Measurements from ENCODE around the gene FAM161B.

The FAM161B gene

DNA sequence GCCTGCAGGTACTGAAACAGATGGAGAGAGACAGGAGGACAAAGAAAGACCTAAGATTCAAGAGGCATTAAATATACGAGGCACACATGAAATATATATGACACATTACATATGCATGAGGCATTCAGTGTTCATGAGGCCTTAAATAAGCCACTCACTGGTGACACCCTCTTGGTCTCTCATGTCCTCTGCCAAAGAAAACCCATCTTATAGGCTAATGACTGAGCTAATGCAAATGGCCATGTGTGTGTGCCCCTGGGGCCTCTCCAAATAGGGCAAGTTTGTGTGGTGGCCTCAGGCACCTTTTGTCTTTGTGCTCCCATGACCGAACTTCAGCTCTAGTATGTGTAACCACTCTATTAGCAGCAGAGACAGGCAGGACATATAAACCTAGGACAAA is 19.0 kb upstream of the FAM161B start:
- DNase-seq (ENCODE audit: low read depth, low spot score): no peak
- ChIA-PET POLR2A (no interaction called here), CTCF (interaction anchor here (1.9 kb wide), 1 partner anchor 38 kb away, joined by 4 read pairs; no protein-coding TSS in a partner anchor)
- H3K4me3 ChIP-seq (ENCODE audit: low read depth, low read length): no peak overlapping the region
- TF ChIP-seq, protein P1, sequence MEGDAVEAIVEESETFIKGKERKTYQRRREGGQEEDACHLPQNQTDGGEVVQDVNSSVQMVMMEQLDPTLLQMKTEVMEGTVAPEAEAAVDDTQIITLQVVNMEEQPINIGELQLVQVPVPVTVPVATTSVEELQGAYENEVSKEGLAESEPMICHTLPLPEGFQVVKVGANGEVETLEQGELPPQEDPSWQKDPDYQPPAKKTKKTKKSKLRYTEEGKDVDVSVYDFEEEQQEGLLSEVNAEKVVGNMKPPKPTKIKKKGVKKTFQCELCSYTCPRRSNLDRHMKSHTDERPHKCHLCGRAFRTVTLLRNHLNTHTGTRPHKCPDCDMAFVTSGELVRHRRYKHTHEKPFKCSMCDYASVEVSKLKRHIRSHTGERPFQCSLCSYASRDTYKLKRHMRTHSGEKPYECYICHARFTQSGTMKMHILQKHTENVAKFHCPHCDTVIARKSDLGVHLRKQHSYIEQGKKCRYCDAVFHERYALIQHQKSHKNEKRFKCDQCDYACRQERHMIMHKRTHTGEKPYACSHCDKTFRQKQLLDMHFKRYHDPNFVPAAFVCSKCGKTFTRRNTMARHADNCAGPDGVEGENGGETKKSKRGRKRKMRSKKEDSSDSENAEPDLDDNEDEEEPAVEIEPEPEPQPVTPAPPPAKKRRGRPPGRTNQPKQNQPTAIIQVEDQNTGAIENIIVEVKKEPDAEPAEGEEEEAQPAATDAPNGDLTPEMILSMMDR (IDR thresholded peaks at IDR 0.05; ENCODE audit: insufficient read depth, low read length, missing control alignments): no peak

DNA sequence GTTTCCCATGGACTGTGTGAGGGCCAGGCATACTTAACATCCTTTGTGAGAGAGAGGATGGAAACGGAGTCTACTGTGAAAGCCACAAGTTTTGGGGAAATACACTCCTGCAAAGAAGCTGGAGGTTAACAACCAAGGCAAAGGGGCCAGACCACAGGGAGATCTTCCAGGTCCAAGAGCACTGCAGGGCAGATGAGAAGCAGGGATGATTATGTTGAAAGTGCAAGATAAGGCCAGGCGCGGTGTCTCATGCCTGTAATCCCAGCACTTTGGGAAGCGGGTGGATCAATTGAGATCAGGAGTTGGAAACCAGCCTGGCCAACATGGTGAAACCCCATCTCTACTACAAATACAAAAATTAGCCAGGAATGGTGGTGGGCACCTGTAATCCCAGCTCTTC is 15.3 kb upstream of the FAM161B start:
- H3K4me3 ChIP-seq (ENCODE audit: low read depth, low read length): no peak overlapping the region
- ChIA-PET POLR2A (no interaction called here), CTCF (interaction anchor here (0.6 kb wide), 1 partner anchor 109 kb away, joined by 5 read pairs; no protein-coding TSS in a partner anchor)
- TF ChIP-seq, protein P1 (IDR thresholded peaks at IDR 0.05; ENCODE audit: insufficient read depth, low read length, missing control alignments): no peak
- no peak for DNase-seq (ENCODE audit: low read depth, low spot score)

DNA sequence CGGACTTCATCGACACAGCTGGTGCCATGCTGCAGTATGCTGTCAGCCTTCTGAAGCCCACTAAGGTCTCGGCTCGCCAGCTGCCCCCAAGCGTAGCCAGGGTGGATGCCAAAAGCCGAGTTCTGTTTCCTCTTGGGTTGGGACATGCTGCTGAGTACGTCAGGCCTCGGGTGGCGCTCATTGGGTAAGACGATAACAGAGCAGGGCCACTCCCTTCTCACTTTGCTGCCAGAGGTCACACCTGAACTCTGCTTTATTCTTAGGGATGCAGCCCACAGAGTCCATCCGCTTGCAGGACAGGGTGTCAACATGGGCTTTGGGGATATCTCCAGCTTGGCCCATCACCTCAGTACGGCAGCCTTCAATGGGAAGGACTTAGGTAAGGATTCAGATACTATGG is 11.3 kb upstream of the FAM161B start:
- DNase-seq (ENCODE audit: low read depth, low spot score): no peak
- POLR2A ChIA-PET: interaction anchor here (1.0 kb wide), 1 partner anchor 11 kb away, joined by 3 read pairs; the partner anchor contains the start of genes COQ6 and FAM161B
- CTCF ChIA-PET: no interaction called here
- H3K4me3 ChIP-seq (ENCODE audit: low read depth, low read length): no peak overlapping the region
- TF ChIP-seq, protein P1 (IDR thresholded peaks at IDR 0.05; ENCODE audit: insufficient read depth, low read length, missing control alignments): no peak

DNA sequence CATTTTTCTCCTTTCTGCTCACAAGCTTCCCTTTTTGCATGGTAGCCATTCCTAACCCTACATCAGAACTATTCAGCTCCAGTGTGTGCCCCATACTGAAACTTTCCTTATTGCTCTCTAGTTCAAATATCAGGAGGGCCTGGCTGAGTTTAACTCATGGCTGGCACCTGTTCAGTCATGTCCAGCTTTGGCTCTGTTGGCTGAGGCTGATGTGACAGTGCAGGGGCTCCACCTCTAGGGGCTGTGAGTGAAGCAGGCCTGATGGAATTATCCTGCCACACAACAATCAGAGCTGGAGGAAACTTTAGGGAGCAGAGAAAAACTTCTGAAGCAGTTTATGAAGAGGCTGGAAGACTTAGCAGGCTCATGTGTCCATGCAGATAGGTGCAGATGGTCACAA is 8.7 kb upstream of the FAM161B start:
- no peak for DNase-seq (ENCODE audit: low read depth, low spot score)
- CTCF ChIA-PET: no interaction called here
- TF ChIP-seq, protein P1 (IDR thresholded peaks at IDR 0.05; ENCODE audit: insufficient read depth, low read length, missing control alignments): no peak
- POLR2A ChIA-PET: interaction anchor here (0.6 kb wide), 1 partner anchor 23 kb away, joined by 3 read pairs; no protein-coding TSS in a partner anchor
- H3K4me3 ChIP-seq (ENCODE audit: low read depth, low read length): no peak overlapping the region

DNA sequence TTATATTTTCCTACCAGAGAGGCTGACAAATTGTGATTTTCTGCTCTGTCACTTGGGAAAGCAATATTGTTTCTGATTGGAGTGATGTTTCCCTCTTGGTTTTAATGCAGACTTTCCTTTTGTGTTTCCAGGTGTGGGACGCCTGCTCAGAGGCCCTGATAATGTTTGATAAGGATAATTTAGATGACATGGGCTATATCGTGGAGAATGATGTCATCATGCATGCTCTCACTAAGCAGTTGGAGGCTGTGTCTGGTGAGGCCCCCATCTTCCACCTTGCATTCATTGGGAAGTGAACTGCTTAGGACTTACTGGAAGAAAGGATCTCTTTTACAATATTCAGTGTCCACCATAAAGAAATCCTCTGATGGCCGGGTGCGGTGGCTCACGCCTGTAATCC is 5.8 kb upstream of the FAM161B start:
- no peak for DNase-seq (ENCODE audit: low read depth, low spot score)
- ChIA-PET POLR2A (no interaction called here), CTCF (no interaction called here)
- H3K4me3 ChIP-seq (ENCODE audit: low read depth, low read length): no peak overlapping the region
- TF ChIP-seq, protein P1 (IDR thresholded peaks at IDR 0.05; ENCODE audit: insufficient read depth, low read length, missing control alignments): no peak

DNA sequence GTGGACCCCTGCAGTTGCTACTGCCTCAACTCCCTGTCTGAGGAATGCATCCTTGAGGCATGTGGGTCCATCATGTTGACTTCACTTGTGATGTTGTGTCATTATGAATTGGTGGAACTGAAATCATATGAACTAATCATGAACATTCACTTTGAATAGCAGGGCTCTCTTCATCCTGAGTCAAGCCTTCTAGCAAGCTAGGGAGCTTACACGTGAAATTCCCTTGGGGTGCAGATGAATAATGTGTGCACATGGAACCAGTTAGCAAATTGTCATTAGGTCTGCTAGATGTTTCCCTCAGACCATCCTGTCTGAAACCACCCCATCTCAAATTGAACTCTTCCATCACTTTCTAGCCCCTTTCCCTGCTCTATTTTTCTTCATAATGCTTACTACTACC is 3.8 kb upstream of the FAM161B start:
- TF ChIP-seq, protein P1 (IDR thresholded peaks at IDR 0.05; ENCODE audit: insufficient read depth, low read length, missing control alignments): no peak
- POLR2A ChIA-PET: no interaction called here

More for the DNA sequence above, 3.8 kb upstream of the FAM161B start:
- H3K4me3 ChIP-seq (ENCODE audit: low read depth, low read length): no peak overlapping the region
- DNase-seq (ENCODE audit: low read depth, low spot score): no peak
- CTCF ChIA-PET: interaction anchor here (1.0 kb wide), 1 partner anchor 9 kb away, joined by 4 read pairs; no protein-coding TSS in a partner anchor

All from AG04449 (cell line).